ENCODE measurements around the gene ECI2.
"Not testable (repeated sequence)": the region's sequence is repeated elsewhere in the genome, so short reads cannot be mapped to it uniquely, and the experiment has no call there.

The ECI2 gene

GRCh38 chr6:4101298-4101697, 34.1 kb downstream of the ECI2 start:
- no peak for DNase-seq (ENCODE audit: low read depth)

DNA sequence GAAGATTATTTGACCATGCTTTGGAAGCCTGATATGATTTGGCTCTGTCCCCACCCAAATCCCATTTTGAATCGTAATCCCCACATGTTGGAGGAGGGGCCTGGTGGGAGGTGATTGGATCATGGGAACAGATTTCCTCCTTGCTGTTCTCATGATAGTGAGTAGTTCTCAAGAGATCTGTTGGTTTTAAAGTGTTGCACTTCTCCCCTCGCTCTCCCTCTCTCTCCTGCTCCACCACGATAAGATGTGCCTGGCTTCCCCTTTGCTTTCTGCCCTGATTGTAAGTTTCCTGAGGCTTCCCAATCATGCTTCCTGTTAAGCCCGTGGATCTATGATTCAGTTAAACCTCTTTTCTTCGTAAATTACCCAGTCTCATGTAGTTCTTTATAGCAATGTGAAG, 34.7 kb downstream of the ECI2 start:
- no peak for DNase-seq (ENCODE audit: low read depth)

DNA sequence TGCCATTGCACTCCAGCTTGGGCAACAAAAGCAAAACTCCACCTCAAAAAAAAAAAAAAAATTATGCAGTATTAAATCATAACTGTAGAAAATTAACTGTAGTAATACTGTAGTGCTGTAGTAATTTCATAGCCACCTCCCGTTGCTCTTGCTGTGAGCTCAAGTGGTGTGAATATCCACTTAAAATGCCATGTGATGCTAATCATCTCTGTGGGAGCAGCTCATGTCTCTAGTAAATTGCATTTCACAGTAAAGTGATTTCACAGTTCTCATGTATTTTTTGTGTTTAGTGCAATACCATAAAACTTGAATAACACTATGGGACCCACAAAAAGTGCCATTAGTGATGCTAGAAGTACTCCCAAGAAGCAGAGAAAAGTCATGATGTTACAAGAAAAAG, 42.1 kb downstream of the ECI2 start:
- DNase-seq (ENCODE audit: low read depth) = no peak

DNA sequence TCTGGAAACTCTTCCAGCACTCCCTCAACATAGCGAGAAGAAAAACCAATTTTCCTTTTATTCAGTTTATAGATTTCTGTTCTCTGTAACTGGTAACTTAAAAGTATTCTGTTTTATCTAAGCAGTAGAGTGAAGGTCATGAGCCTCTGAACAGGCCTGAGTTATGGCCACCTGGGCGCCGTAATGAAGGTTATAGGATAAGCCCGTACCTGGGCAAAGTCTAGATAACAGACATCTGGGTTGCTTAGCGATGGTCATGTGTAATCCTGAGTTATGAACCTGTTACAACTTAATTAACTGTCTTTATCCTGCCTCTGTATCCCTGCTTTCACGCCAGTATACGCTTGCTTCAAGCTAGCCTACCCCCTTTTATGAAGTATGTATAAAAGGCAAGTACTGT, 43.4 kb downstream of the ECI2 start:
- no peak for DNase-seq (ENCODE audit: low read depth)

- not testable (repeated sequence) for DNase-seq (ENCODE audit: low read depth)
Observed at GRCh38 chr6:4090043-4090442, 45.3 kb downstream of the ECI2 start.

DNA sequence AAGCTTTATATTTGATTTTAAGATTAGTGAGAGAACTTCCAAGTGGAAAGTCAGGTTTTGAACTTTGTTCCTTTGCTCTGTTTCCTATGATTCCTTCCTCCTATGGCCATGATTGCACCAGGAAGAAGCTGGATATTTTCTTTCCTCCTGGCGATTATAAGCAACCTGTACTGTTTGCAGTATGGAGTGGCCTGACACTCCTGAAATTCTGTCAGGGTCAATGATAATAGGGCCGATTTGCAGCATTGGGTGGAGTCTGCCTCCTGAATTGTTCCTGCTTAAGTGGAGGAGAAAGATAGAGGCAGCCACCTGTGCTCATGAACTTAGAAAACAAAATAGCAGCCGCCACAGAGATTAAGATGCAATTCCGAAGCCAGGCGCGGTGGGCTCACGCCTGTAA, 46.7 kb downstream of the ECI2 start:
- no peak for DNase-seq (ENCODE audit: low read depth)

DNA sequence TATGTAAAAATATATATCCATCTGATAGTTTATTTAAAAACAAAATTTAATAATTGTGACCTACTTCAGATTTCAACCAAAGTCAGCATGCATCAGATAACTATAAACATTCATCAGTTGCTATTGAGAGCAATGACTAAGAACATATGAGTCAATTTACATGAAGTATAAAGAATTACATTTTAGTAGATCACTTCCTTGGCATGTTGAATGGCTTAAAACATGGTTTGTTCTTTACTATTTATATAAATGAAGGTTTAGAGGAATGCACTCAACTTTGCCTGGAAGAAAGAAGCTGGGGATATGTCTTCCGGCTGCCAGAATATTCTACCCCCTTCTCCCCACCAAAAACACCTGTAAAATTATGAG, 50.1 kb downstream of the ECI2 start:
- no peak for DNase-seq (ENCODE audit: low read depth)

- no peak for DNase-seq (ENCODE audit: low read depth)
Observed at GRCh38 chr6:4084444-4085331, 50.7 kb downstream of the ECI2 start.

GRCh38 chr6:4078691-4079471, 56.5 kb downstream of the ECI2 start, which contains the start of gene FAM217A:
TSS of gene FAM217A (minus strand) at chr6:4079137. CDS start at chr6:4077414, 1,723 bp downstream.
- no peak for DNase-seq (ENCODE audit: low read depth)

DNA sequence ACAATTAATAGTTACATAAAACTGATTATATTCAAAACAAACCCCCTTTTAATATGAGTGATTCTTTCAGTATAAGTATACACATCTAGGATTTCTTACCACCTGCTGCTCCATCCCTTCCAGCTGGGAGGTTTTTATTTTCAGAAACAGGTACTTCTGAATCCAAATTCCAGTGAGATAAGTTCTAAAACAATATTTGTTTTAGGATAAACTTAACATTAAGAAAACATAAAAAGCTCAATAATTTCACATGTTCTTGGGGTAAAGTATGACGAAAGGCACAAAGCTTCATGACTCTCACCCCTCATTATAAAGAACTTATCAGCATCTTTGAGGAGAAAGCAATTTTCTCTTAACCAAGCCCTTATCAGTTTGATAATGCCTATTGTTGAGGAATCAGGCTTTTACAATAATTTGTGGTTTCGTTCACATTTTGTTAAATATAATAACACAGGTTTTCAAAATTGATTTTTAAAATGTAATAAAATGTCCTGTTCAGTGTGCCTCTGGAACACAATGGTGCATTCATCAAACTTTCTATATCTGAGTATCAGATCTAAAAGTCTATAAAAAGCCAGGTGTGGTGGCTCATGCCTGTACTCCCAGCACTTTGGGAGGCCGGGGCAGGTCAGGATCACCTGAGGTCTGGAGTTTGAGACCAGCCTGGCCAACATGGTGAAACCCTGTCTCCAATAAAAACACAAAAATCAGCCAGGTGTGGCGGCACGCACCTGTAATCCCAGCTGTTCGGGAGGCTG, 60.7 kb downstream of the ECI2 start:
- no peak for DNase-seq (ENCODE audit: low read depth)

- no peak for DNase-seq (ENCODE audit: low read depth)
Observed at GRCh38 chr6:4071330-4071729, 64.0 kb downstream of the ECI2 start.

DNA sequence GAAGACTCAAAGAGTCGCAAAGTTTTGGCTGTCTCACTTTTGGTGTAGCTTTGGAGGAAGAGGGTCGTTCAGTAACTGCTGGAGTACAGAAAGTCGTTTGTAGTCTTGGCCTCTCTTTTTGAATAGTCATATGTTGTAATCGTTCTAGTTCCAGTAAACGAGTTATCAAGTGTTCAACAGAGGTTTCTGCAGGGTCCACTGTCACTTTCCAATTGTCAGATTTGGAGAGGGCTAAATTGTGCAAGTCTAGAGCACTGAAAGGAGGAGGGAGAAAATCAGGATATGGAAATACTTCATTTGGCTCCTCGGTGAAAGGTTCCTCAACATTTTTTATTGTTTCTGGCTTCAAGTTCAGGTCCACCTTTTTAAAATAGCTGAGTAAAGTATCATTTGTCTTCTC, 66.2 kb downstream of the ECI2 start:
- no peak for DNase-seq (ENCODE audit: low read depth)

- no peak for DNase-seq (ENCODE audit: low read depth)
Observed at GRCh38 chr6:4067673-4068072, 67.7 kb downstream of the ECI2 start.

- DNase-seq (ENCODE audit: low read depth) = no peak
Observed at GRCh38 chr6:4066029-4066755, 69.2 kb downstream of the ECI2 start.

All from stimulated activated CD8-positive, alpha-beta memory T cell treated with anti-CD3 and anti-CD28 coated beads, Interleukin-15, amount 100 ng/mL, for 1 hour (primary cell).